Measurements from ENCODE around the gene GRIK1. TPM values are rescaled to one million over a fixed set of nuclear protein-coding genes. Genes with fewer than 3 reads are reported as not detected.

The GRIK1 gene
- total RNA-seq, 1 donor from 2014 or later: 3.2 TPM

- H3K27me3 ChIP-seq: no peaks in the 10 kb centered on the region
- no peaks in the 10 kb centered on the region for H3K4me1 ChIP-seq
- H3K4me3 ChIP-seq: no peak overlapping the region
- no peak overlapping the region for H3K27ac ChIP-seq
- TF ChIP-seq CTCF (IDR thresholded peaks at IDR 0.05) (no peak), POLR2A (IDR thresholded peaks at IDR 0.05) (no peak), POLR2AphosphoS5 (IDR thresholded peaks at IDR 0.05; ENCODE audit: insufficient read depth in 1 of 2, low read depth in 1 of 2) (no peak)
- H3K9me3 ChIP-seq: no peaks in the 10 kb centered on the region
- no peak for DNase-seq (ENCODE audit: extremely low spot score in 2 of 2)
- intact Hi-C loops (cut with DNase I): no loop called here
- no peaks in the 10 kb centered on the region for H3K36me3 ChIP-seq
These were observed 30.2 kb downstream of the GRIK1 start for GRCh38 chr21:29909571-29909970.

GRCh38 chr21:29904359-29905282 lies 35.2 kb downstream of the GRIK1 start:
- no peak for DNase-seq (ENCODE audit: extremely low spot score in 2 of 2)
- Histone ChIP-seq H3K4me3 (no peak overlapping the region), H3K4me1 (no peaks in the 10 kb centered on the region), H3K27ac (no peak overlapping the region), H3K9me3 (no peaks in the 10 kb centered on the region), H3K27me3 (no peaks in the 10 kb centered on the region), H3K36me3 (no peaks in the 10 kb centered on the region)
- intact Hi-C loops (cut with DNase I): no loop called here
- TF ChIP-seq POLR2AphosphoS5 (IDR thresholded peaks at IDR 0.05; ENCODE audit: insufficient read depth in 1 of 2, low read depth in 1 of 2): no peak
- no peak for TF ChIP-seq CTCF (IDR thresholded peaks at IDR 0.05)
- no peak for TF ChIP-seq POLR2A (IDR thresholded peaks at IDR 0.05)

GRCh38 chr21:29896884-29897283 lies 42.9 kb downstream of the GRIK1 start:
- no peaks in the 10 kb centered on the region for H3K36me3 ChIP-seq
- intact Hi-C loops (cut with DNase I): no loop called here
- no peaks in the 10 kb centered on the region for H3K9me3 ChIP-seq
- no peak overlapping the region for H3K27ac ChIP-seq
- H3K27me3 ChIP-seq: no peaks in the 10 kb centered on the region
- no peak overlapping the region for H3K4me3 ChIP-seq
- TF ChIP-seq POLR2A (IDR thresholded peaks at IDR 0.05) (no peak), POLR2AphosphoS5 (IDR thresholded peaks at IDR 0.05; ENCODE audit: insufficient read depth in 1 of 2, low read depth in 1 of 2) (no peak), CTCF (IDR thresholded peaks at IDR 0.05) (no peak)
- DNase-seq (ENCODE audit: extremely low spot score in 2 of 2): no peak
- H3K4me1 ChIP-seq: no peaks in the 10 kb centered on the region

- H3K27ac ChIP-seq: no peak overlapping the region
- no peak for TF ChIP-seq POLR2A (IDR thresholded peaks at IDR 0.05)
- TF ChIP-seq POLR2AphosphoS5 (IDR thresholded peaks at IDR 0.05; ENCODE audit: insufficient read depth in 1 of 2, low read depth in 1 of 2): no peak
- no peak for TF ChIP-seq CTCF (IDR thresholded peaks at IDR 0.05)
These were observed 46.1 kb downstream of the GRIK1 start for GRCh38 chr21:29893687-29894086.

GRCh38 chr21:29892379-29892778 lies 47.4 kb downstream of the GRIK1 start:
- H3K27me3 ChIP-seq: no peaks in the 10 kb centered on the region
- no peak for DNase-seq (ENCODE audit: extremely low spot score in 2 of 2)
- no peaks in the 10 kb centered on the region for H3K36me3 ChIP-seq
- no peaks in the 10 kb centered on the region for H3K9me3 ChIP-seq
- no peak for TF ChIP-seq POLR2A (IDR thresholded peaks at IDR 0.05)
- TF ChIP-seq POLR2AphosphoS5 (IDR thresholded peaks at IDR 0.05; ENCODE audit: insufficient read depth in 1 of 2, low read depth in 1 of 2): no peak
- no peak for TF ChIP-seq CTCF (IDR thresholded peaks at IDR 0.05)
- H3K27ac ChIP-seq: no peak overlapping the region
- intact Hi-C loops (cut with DNase I): no loop called here
- H3K4me3 ChIP-seq: no peak overlapping the region
- no peaks in the 10 kb centered on the region for H3K4me1 ChIP-seq

More at GRCh38 chr21:29893687-29894086, 46.1 kb downstream of the GRIK1 start:
- H3K27me3 ChIP-seq: no peaks in the 10 kb centered on the region
- H3K9me3 ChIP-seq: no peaks in the 10 kb centered on the region
- DNase-seq (ENCODE audit: extremely low spot score in 2 of 2): no peak
- intact Hi-C loops (cut with DNase I): no loop called here
- H3K4me1 ChIP-seq: no peaks in the 10 kb centered on the region
- no peak overlapping the region for H3K4me3 ChIP-seq
- H3K36me3 ChIP-seq: no peaks in the 10 kb centered on the region

Measured in vagina (tissue), 2 donors.